DMS114 treated with DMSO at 0.1 percent for 48 hours (cell line): ENCODE data around the gene SENP6.
A peak's percentile ranks its signal among the peaks of the same experiment; 100 is the strongest.
"Not testable (repeated sequence)": the region's sequence is repeated elsewhere in the genome, so short reads cannot be mapped to it uniquely, and the experiment has no call there.

Experiments used
- DNase-seq: peaks from one replicate; lab custom pipeline; 2025; ENCODE audit not compliant: unreplicated experiment; lab: John Stamatoyannopoulos, UW

Gene SENP6, protein sequence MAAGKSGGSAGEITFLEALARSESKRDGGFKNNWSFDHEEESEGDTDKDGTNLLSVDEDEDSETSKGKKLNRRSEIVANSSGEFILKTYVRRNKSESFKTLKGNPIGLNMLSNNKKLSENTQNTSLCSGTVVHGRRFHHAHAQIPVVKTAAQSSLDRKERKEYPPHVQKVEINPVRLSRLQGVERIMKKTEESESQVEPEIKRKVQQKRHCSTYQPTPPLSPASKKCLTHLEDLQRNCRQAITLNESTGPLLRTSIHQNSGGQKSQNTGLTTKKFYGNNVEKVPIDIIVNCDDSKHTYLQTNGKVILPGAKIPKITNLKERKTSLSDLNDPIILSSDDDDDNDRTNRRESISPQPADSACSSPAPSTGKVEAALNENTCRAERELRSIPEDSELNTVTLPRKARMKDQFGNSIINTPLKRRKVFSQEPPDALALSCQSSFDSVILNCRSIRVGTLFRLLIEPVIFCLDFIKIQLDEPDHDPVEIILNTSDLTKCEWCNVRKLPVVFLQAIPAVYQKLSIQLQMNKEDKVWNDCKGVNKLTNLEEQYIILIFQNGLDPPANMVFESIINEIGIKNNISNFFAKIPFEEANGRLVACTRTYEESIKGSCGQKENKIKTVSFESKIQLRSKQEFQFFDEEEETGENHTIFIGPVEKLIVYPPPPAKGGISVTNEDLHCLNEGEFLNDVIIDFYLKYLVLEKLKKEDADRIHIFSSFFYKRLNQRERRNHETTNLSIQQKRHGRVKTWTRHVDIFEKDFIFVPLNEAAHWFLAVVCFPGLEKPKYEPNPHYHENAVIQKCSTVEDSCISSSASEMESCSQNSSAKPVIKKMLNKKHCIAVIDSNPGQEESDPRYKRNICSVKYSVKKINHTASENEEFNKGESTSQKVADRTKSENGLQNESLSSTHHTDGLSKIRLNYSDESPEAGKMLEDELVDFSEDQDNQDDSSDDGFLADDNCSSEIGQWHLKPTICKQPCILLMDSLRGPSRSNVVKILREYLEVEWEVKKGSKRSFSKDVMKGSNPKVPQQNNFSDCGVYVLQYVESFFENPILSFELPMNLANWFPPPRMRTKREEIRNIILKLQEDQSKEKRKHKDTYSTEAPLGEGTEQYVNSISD

DNA sequence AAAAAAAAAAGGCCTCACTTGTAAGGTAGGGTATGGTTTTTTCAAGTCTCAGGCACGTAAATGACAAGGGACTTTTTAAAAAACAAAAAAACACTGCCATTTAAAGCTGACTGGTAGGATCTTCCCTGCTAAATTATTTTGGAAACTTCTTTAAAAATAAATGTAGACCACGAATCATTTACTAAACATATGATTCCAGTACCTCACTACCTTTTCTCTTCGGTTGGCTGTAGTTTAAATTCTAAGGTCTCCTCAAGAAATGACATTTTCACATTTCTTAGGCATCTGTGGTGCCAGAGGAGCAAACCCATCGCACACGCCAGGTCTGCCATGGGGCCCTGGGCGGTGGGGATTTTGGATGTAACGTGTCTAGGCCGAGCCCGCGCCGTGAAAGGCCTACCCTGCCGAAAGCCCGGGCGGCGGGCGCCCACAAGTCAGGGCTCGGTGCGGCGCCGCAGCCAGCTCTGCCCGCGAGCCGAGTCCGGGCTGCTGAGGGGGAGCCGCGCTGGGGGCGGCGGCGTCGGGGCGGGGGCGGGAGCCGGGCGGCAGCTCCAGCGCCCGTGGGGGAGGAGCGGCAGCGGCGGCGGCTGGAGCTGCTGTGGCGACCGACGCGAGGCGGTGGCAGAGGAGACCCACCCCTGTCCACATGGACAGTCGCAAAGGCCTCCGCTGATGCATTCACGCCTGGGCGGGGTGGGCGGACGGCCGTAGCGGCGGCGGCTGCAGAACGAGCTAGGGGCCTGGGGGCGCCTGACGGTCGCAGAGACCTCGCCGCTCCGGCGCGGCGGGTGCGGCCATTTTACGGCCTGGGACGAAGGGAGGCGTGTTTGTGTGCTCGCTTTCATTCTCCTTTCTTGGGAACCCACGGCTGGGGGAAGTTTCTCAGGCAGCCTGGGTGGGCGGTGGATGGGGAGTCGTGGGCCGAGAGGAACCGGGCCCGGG is at the start of gene SENP6:
SENP6 (plus strand) TSS at position 577 of the 942 bp plus-strand sequence. CDS start 645 bp downstream, outside the sequence.
- DNase-seq = peak; percentile 50

DNA sequence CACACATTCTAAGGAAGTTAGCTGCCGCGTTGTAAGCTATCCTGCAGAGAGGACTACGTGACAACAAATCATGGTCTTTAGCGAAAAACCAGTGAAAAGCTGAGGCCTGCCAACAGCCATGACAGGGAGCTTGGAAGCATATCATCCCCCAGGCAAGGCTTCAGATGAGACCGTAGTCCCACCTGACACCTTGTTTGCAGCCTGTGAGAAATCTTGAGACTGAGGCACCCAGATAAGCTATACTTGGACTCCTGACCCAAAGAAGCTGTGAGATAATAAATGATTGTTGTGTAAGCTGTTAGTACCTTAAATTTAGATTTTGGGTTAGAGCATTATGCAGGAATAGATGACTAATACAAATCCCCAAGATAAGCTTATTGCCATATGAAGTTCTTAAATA is 45.4 kb upstream of the SENP6 start:
- DNase-seq = no peak

GRCh38 chr6:75557068-75557467 is 44.6 kb upstream of the SENP6 start:
- no peak for DNase-seq

DNA sequence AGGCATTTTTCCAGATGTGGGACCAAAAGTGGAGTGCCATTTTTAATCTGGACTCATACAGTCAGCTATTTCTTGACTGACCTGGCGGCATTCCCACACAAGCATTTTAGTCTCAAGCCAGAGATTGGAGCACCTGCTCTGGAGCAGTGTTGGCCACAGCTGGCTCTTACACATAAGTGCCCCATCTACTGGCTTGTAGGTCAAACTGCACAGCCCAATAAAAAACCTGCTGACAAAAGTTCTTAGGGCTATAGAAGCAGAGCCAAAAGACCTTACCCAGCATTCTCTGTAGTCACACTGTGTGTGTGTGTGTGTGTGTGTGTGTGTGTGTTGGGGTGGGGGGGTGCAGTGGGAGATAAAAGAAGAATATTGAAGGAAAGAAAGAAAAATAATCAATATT is 38.6 kb upstream of the SENP6 start:
- DNase-seq = no peak

DNA sequence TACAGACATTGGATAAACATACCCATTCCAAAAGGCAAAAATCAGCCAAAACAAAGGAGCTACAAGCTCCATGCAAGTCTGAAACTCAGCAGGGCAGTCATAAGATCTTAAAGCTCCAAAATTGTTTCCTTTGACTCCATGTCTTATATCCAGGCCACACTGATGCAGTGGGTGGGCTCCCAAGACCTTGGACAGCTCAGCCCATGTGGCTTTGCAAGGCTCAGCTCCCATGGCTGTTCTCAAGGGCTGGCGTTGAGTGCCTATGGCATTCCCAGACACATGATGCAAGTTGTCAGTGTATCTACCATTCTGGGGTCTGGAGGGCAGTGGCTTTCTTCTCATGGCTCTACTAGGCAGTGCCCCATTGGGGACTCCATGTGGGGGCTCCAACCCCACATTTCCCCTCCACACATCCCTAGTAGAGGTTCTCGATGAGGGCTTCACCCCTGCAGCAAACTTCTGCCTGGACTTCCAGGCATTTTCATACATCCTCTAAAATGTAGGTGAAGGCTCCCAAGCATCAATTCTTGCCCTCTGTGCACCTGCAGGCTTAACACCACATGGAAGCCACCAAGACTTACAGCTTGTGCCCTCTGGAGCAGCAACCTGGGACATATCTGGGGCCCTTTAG is 35.4 kb upstream of the SENP6 start:
- no peak for DNase-seq

DNA sequence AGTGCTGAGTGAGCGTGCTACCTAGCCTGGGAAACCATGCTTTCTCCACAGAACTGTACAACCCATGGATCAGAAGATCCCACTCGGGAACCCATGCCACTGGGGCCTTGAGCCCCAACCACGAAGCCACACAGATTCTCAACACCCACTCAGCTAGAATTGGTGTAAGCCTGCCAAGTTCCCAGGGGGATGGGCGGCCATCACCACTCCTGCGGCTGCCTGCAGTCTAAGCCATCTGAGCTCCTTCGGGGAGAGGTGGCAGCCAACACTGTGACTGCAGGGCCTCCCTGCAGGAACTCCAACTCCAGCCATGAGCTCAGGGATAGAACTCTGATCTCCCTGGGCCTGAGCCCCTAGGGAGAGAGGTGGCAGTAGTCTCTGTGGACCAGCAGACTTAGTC is 33.6 kb upstream of the SENP6 start:
- DNase-seq = no peak

DNA sequence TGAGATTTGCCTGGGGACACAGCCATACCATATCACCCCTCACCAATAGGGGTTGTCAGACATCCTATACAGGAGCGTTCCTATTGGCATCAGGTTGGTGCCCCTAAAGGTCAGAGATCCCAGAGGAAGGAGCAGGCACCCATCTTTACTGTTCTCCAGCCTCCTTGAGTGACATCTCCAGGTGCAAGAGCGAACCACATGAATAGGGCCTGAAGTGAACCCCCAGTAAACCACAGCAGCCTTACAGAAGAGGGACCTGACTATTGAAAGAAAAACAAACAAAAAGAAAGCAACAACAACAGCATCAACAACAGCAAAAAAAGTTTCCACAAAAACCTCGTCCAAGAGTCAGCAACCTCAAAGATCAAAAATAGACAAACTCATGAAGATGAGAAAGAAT is 32.7 kb upstream of the SENP6 start:
- no peak for DNase-seq

DNA sequence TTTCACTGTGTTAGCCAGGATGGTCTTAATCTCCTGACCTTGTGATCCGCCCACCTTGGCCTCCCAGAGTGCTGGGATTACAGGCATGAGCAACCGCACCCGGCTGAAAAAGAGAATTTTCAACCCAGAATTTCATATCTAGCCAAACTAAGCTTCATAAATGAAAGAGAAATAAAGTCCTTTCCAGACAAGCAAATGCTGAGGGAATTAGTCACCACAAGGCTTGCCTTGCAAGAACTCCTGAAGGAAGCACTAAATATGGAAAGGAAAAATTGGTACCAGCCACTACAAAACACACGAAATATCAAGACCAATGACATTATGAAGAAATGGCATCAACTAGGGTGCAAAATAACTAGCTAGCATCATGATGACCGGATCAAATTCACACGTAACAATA is 31.0 kb upstream of the SENP6 start:
- not testable (repeated sequence) for DNase-seq

DNA sequence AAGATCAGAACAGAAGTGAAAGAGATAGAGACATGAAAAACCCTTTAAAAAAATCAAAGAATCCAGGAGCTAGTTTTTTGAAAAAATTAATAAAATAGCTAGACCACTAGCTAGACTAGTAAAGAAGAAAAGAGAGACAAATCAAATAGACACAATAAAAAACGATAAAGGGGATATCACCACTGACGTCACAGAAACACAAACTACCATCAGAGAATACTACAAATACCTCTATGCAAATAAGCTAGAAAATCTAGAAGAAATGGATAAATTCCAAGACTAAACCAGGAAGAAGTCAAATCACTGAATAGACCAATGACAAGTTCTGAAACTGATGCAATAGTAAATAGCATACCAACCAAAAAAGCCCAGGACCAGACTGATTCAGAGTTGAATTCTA is 29.6 kb upstream of the SENP6 start:
- no peak for DNase-seq

DNA sequence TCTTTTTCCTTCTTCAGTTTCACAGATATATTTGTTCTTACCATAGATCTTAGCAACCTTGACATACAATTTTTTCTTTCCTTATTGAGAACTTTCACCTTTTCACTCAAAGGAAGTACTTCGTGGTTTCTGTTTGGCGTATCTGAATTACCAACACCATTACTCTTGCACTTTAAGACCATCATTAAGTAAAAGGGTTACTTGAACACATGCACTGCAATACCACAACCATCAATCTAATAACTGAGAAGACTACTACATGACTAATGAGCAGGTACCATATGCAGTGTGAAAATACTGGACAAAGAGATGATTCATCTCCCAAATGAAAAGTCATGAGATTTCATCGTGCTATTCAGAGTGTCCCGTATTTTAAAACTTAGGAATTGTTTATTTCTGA is 21.7 kb upstream of the SENP6 start:
- DNase-seq = no peak

GRCh38 chr6:75581231-75581630 is 20.4 kb upstream of the SENP6 start:
- no peak for DNase-seq

DNA sequence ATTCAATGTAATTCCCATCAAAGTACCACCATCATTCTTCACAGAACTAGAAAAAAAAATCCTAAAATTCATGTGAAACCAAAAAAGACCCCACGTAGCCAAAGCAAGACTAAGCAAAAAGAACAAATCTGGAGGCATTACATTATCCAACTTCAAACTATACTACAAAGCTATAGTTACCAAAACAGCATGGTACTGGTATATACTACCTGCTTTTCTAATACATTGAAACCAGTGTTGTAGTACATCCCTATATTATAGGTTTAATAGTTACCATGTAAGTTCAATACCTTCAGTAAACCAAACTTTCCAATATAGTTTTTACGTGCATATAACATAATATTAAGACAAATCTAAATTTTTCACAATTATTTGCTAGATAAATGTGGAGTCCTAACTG is 17.1 kb upstream of the SENP6 start:
- not testable (repeated sequence) for DNase-seq

DNA sequence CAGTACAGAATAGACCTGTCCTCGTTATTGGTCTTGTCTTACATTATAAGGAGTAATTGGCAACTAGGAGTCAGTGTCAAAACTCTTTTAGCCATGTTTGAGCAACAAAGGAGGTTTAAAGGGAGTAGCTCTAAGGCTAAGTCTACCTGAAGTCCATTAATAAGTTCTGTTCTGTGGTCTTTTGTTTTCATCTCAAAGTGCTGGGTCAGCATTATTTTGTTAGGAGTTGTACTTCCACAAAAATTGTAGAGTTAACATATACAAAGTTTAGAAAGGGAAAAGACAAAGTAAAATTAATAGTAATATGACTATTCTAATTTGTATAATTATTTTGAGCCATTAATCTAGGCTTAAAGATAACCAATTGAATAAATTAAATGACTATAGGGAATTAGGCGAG is 12.7 kb upstream of the SENP6 start:
- DNase-seq = no peak

DNA sequence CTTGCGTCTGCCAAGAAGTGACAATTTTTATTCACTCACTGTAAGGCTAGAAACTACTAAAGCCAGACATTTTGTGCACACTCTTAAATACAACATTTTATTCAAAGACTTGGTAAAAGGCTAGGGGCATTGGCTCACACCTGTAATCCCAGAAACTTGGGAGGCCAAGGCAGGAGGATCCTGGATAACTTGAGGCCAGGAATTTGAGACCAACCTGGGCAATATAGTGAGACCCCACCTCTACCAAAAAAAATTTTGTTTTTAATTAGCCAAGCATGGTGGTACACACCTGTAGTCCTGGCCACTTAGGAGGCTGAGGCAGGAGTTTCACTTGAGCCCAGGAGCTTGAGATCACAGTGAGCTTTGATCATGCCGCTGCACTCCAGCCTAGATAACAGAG is 11.3 kb upstream of the SENP6 start:
- no peak for DNase-seq

GRCh38 chr6:75596380-75596779 is 5.3 kb upstream of the SENP6 start:
- not testable (repeated sequence) for DNase-seq

- DNase-seq = peak; percentile 12
Observed at GRCh38 chr6:75600768-75601167, 912 bp upstream of the SENP6 start.

- peak; percentile 22 for DNase-seq
Observed at GRCh38 chr6:75602246-75603105, 796 bp downstream of the SENP6 start.

GRCh38 chr6:75603106-75603420 is 1.4 kb downstream of the SENP6 start:
- DNase-seq = no peak

DNA sequence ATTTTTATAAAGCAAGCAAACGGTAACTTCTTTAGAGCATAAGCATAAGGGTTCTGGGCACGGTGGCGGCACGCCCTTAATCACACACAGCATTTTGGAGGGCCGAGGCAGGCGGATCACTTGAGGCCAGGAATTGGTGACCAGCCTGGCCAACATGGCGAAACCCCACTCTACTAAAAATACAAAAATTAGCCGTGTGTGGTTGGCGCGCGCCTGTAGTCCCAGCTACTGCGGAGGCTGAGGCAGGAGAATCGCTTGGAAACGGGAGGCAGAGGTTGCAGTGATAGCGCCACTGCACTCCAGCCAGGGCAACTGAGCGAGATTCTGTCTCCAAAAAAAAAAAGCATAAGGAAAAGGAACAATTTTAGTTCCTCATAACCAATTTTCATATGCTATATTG is 2.6 kb downstream of the SENP6 start:
- DNase-seq = no peak
